Subcutaneous adipose tissue (tissue), 4 donors: ENCODE data around the gene ZSCAN25. TPM values are rescaled to one million over a fixed set of nuclear protein-coding genes. Genes with fewer than 3 reads are reported as not detected.

Experiments
- total RNA-seq, 4 donors: library from RNA; depleted of rRNA; stranded (reverse); fragments of >200 nt; gene quantifications; one replicate each; pipeline ENCODE4 v1.1.0, GENCODE V29; 2016
- TF ChIP-seq, protein P1 (sequence below): fragments of 450-650 bp; IDR thresholded peaks from one replicate; pipeline ENCODE4 v1.5.1; 2016; ENCODE audit warnings: low read depth, mild to moderate bottlenecking, control low read depth, antibody characterized with exemption, moderate library complexity

ZSCAN25 gene
- total RNA-seq, 4 donors from 2014 or later: 10.7 to 17.1 (median 13.2) TPM

DNA sequence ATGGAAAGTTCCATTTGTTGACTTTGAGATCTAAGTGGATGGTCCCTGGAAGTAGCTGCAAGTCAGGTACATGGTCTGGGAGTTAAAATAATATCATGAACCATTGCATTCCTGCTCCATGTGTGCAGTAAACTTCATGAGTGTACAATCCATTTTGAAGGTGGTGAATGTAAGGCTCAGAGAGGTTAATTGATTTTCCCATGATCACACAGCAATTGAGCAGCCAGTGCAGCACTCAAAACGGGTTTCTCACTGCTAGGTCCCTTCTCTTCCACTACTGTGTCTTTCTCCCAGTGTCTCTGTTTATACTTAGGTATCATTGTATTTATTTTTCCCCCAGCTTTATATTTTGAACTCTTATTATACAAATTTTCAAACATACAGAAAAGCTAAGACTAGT, 9.9 kb downstream of the ZSCAN25 start:
- TF ChIP-seq, protein P1, sequence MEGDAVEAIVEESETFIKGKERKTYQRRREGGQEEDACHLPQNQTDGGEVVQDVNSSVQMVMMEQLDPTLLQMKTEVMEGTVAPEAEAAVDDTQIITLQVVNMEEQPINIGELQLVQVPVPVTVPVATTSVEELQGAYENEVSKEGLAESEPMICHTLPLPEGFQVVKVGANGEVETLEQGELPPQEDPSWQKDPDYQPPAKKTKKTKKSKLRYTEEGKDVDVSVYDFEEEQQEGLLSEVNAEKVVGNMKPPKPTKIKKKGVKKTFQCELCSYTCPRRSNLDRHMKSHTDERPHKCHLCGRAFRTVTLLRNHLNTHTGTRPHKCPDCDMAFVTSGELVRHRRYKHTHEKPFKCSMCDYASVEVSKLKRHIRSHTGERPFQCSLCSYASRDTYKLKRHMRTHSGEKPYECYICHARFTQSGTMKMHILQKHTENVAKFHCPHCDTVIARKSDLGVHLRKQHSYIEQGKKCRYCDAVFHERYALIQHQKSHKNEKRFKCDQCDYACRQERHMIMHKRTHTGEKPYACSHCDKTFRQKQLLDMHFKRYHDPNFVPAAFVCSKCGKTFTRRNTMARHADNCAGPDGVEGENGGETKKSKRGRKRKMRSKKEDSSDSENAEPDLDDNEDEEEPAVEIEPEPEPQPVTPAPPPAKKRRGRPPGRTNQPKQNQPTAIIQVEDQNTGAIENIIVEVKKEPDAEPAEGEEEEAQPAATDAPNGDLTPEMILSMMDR: no peak

DNA sequence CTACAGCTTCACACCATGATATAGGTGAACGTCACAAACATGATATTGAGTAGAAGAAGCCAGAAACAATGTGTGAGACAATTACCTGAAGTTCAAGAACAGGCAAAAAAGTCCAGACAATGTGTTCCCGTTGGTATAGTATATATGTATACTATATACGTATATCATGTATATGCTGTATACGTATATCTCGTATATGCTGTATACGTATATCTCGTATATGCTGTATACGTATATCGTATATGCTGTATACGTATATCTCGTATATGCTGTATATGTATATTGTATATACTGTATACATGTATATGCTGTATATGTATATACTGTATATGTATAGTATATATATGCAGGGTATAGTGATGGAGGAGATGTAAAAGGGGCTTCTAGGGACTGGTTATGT, 10.8 kb downstream of the ZSCAN25 start:
- TF ChIP-seq, protein P1: no peak

DNA sequence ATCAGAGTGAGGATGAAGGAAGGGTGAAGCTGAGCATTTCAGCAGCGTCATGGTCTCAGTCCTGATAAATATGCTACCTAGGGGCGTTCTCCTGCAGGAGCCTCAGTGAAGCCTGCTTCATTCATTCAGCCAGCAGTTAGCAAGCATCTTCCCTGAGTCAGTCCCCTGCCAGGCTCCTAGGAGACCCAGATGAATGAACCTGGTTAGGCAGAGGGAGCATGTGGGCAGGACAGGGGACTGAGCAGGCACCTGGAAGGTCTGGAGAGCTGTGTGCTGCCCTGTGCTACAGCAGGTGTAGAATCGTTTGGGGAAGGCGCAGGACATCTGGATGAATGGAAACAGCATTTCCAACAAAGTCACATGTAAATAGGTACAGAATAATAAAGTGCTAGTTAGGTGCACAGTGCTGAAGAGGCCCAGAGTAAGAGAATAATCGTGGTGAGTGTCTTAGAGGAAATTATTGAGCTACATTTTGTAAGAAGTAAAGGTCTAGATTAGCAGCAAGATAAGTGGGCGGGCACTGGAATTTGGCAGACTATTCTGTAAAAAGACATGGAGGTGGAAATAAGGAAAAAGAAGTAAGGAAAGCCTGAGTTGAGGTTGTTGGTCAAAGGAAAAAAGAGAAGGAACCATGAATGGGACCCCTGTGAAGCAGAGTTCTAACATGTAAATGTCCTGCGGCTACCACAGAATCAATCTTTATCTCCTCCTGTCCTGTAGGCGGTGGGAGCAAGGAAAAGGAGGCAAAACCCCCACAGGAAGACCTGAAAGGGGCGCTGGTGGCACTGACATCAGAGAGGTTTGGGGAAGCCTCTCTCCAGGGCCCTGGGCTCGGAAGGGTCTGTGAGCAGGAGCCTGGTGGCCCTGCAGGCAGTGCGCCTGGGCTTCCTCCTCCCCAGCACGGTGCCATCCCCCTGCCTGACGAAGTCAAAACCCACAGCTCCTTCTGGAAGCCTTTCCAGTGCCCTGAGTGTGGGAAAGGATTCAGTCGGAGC, 12.0 kb downstream of the ZSCAN25 start:
- TF ChIP-seq, protein P1: no peak

DNA sequence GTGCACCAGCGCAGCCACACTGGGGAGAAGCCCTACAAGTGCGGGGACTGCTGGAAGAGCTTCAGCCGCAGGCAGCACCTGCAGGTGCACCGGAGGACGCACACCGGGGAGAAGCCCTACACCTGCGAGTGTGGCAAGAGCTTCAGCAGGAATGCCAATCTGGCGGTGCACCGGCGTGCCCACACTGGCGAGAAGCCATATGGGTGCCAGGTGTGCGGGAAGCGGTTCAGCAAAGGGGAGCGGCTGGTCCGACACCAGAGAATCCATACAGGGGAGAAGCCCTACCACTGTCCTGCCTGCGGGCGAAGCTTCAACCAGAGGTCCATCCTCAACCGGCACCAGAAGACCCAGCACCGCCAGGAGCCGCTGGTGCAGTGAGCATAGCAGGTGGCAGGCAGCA, 12.9 kb downstream of the ZSCAN25 start:
- TF ChIP-seq, protein P1: no peak

DNA sequence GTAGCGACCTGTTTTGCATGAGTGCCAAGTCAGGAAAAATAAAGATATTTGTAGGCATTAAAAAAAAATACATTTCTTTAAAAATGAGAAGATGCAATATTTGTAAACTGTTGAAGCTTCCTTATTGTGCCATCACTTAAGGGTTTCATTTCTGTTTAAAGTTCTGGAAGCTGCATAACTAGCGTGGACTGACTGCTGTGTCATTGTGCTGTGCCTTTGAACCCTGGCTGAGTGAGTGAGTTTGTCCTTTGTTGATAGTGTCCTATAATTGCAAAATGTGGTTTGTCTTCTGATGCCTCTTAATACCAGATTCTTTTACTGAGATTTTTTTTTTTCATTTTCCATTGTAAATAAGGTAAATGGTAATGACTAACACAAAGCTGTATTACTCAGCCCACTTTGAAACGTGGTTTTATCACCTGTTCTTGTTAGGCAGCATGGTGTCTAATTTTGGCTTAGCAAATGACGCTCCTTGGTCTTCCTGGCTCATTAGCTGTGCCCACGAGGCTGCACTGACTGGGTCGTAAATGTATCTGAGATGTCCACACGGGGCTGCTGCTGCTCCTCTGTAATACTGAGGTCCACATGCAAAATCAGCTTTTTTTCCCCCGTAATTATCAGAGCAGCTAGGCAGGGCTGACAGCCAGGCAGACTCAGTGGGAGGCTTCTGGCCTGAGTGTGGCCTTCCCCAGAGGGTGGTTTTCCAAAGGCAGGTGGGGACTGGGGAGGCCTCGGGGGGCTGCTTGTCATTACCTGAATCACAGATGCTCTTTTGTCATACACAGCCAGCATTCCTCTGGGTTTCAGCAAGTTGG, 14.8 kb downstream of the ZSCAN25 start:
- TF ChIP-seq, protein P1: no peak

DNA sequence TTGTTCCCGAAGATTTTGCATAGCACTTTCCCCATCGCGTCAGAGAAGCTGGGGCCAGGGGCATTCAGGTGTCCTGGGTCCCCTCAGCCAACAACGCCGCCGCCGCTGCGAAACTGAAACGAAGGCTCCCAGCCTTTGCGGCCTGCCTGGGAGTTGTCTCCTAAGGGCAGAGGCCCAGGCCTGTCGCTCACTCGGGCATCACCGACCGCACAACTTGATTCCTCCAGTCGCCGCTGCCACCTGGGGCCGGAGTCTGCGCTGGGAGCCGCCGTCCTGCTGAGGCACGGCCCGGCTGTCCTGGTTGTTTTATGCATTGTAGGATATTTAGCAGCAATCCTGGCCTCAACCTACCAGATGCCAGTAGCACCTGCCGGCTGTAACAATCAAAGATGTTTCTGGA, 22.0 kb downstream of the ZSCAN25 start:
- TF ChIP-seq, protein P1: no peak

DNA sequence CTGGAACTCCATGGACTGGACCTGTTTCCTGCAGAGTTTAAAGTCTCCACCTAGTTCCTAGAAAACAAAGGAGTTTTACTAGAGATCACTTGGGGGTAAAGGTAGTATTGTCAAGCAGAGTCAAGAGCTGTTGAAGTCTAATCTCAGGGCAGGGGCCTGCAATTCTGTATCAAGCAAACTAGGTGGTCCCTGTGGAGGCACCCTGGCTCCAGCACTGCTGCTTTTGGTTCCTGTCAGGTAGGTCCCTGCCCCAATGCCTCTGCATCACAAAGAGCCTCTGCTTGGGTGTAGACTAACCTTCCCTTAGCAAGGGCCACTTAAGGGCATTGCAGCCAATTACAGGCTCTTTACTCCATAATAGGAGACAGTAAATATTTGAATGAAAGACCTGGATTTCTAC, 22.5 kb downstream of the ZSCAN25 start:
- TF ChIP-seq, protein P1: no peak
